ENCODE measurements around the gene PRKN.

PRKN gene

DNA sequence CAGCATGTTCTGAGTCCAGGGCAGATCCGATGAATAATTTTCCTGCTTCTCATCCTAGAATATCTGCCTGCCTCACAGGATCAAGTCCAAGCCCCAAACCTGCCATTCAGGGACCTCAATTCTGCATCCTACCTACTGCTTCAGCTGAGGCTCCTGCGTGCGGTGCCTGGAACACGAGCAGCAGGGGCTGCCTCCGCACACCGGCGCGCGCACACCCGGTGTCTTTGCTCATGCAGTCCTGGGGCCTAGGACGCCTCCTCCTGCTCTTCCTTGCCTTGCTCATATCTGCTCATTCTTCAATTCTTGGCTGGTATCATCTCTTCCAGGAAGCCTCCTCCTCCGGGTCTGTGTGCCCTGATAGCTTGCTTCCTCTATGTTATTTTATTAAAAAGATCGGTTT is 1372.6 kb downstream of the PRKN start:
- Histone ChIP-seq H3K27ac (ENCODE audit: low read length) (no peak overlapping the region), H3K36me3 (ENCODE audit: control insufficient read depth in 2 of 2, insufficient read depth in 2 of 2, low read length in 2 of 2) (no peaks in the 10 kb centered on the region), H3K27me3 (ENCODE audit: control insufficient read depth in 1 of 2, insufficient read depth in 2 of 2, low read length in 2 of 2) (no peaks in the 10 kb centered on the region), H3K4me1 (ENCODE audit: control insufficient read depth, insufficient read depth, low read length) (no peaks in the 10 kb centered on the region), H3K9ac (ENCODE audit: low read length in 2 of 2) (no peak overlapping the region), H3K9me3 (ENCODE audit: control insufficient read depth in 2 of 2, low read length in 2 of 2) (no peaks in the 10 kb centered on the region), H3K4me3 (ENCODE audit: low read length in 2 of 2) (no peak overlapping the region)

DNA sequence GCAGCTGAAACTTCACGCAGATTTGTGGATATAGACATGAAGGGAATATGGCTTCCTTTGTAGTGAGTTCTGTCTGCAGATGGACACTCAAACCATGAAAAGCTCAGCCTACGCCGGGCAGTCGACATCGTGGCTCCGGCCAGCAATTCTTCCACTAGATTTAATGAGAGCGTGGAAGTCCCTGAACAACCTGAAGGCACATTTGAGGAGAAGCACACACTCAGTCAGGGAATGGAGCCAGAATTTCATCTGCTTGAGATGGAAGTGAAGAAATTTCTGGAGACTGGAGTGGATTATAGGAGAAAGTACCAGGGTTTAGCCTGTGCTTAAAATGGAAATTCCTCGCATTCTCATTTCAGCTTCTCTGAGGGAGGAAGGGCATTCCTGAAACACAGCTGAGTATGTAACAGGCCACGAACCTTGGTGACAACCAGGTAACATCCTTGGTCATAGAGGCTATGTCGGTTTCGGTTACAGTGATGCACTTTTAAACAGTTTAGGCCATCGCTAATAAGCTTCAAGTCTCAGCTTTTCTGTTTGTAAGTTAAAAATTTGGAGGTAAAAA is 1373.2 kb downstream of the PRKN start:
- Histone ChIP-seq H3K9me3 (ENCODE audit: control insufficient read depth in 2 of 2, low read length in 2 of 2) (no peaks in the 10 kb centered on the region), H3K27ac (ENCODE audit: low read length) (no peak overlapping the region), H3K4me1 (ENCODE audit: control insufficient read depth, insufficient read depth, low read length) (no peaks in the 10 kb centered on the region), H3K9ac (ENCODE audit: low read length in 2 of 2) (no peak overlapping the region), H3K36me3 (ENCODE audit: control insufficient read depth in 2 of 2, insufficient read depth in 2 of 2, low read length in 2 of 2) (no peaks in the 10 kb centered on the region), H3K27me3 (ENCODE audit: control insufficient read depth in 1 of 2, insufficient read depth in 2 of 2, low read length in 2 of 2) (no peaks in the 10 kb centered on the region), H3K4me3 (ENCODE audit: low read length in 2 of 2) (no peak overlapping the region)

GRCh38 chr6:161353208-161353613 is 1374.4 kb downstream of the PRKN start:
- no peaks in the 10 kb centered on the region for H3K27me3 ChIP-seq (ENCODE audit: control insufficient read depth in 1 of 2, insufficient read depth in 2 of 2, low read length in 2 of 2)
- H3K9me3 ChIP-seq (ENCODE audit: control insufficient read depth in 2 of 2, low read length in 2 of 2): no peaks in the 10 kb centered on the region
- no peak overlapping the region for H3K4me3 ChIP-seq (ENCODE audit: low read length in 2 of 2)
- H3K9ac ChIP-seq (ENCODE audit: low read length in 2 of 2): no peak overlapping the region
- peaks cover 0 to under 1% of the 10 kb centered on the region in 2 donors for H3K36me3 ChIP-seq (ENCODE audit: control insufficient read depth in 2 of 2, insufficient read depth in 2 of 2, low read length in 2 of 2)
- no peaks in the 10 kb centered on the region for H3K4me1 ChIP-seq (ENCODE audit: control insufficient read depth, insufficient read depth, low read length)
- no peak overlapping the region for H3K27ac ChIP-seq (ENCODE audit: low read length)

DNA sequence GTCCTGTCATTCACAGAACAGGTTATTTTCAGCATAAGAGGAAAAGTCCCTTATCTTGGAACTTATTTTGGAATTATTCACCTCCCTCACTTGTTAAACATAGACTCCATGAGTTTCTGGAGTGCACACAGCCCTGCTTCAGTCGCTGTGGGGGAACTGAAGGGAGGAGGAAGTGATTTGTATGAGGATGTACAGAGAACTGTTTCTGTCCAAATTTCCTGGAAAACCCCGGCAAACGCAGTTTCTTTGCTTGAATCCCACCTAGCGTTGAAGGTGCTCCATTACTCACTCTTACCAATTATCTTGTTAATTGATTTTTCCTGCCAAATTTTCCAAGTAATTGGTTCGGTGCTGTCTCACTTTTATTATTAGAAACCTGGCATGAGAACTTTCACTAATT is 1375.7 kb downstream of the PRKN start:
- Histone ChIP-seq H3K4me1 (ENCODE audit: control insufficient read depth, insufficient read depth, low read length) (no peaks in the 10 kb centered on the region), H3K4me3 (ENCODE audit: low read length in 2 of 2) (no peak overlapping the region), H3K36me3 (ENCODE audit: control insufficient read depth in 2 of 2, insufficient read depth in 2 of 2, low read length in 2 of 2) (peaks cover 0 to 2% of the 10 kb centered on the region in 2 donors), H3K9me3 (ENCODE audit: control insufficient read depth in 2 of 2, low read length in 2 of 2) (no peaks in the 10 kb centered on the region), H3K27me3 (ENCODE audit: control insufficient read depth in 1 of 2, insufficient read depth in 2 of 2, low read length in 2 of 2) (no peaks in the 10 kb centered on the region), H3K9ac (ENCODE audit: low read length in 2 of 2) (no peak overlapping the region), H3K27ac (ENCODE audit: low read length) (no peak overlapping the region)

GRCh38 chr6:161349886-161350285 is 1377.7 kb downstream of the PRKN start:
- Histone ChIP-seq H3K9ac (ENCODE audit: low read length in 2 of 2) (no peak overlapping the region), H3K27me3 (ENCODE audit: control insufficient read depth in 1 of 2, insufficient read depth in 2 of 2, low read length in 2 of 2) (no peaks in the 10 kb centered on the region), H3K36me3 (ENCODE audit: control insufficient read depth in 2 of 2, insufficient read depth in 2 of 2, low read length in 2 of 2) (peaks cover 0 to 2% of the 10 kb centered on the region in 2 donors), H3K27ac (ENCODE audit: low read length) (no peak overlapping the region), H3K4me3 (ENCODE audit: low read length in 2 of 2) (no peak overlapping the region), H3K9me3 (ENCODE audit: control insufficient read depth in 2 of 2, low read length in 2 of 2) (no peaks in the 10 kb centered on the region), H3K4me1 (ENCODE audit: control insufficient read depth, insufficient read depth, low read length) (no peaks in the 10 kb centered on the region)

GRCh38 chr6:161348628-161348994 is 1379.0 kb downstream of the PRKN start:
- Histone ChIP-seq H3K9ac (ENCODE audit: low read length in 2 of 2) (no peak overlapping the region), H3K4me1 (ENCODE audit: control insufficient read depth, insufficient read depth, low read length) (no peaks in the 10 kb centered on the region), H3K9me3 (ENCODE audit: control insufficient read depth in 2 of 2, low read length in 2 of 2) (no peaks in the 10 kb centered on the region), H3K36me3 (ENCODE audit: control insufficient read depth in 2 of 2, insufficient read depth in 2 of 2, low read length in 2 of 2) (peaks cover 0 to 2% of the 10 kb centered on the region in 2 donors), H3K27me3 (ENCODE audit: control insufficient read depth in 1 of 2, insufficient read depth in 2 of 2, low read length in 2 of 2) (no peaks in the 10 kb centered on the region), H3K27ac (ENCODE audit: low read length) (no peak overlapping the region), H3K4me3 (ENCODE audit: low read length in 2 of 2) (no peak overlapping the region)

DNA sequence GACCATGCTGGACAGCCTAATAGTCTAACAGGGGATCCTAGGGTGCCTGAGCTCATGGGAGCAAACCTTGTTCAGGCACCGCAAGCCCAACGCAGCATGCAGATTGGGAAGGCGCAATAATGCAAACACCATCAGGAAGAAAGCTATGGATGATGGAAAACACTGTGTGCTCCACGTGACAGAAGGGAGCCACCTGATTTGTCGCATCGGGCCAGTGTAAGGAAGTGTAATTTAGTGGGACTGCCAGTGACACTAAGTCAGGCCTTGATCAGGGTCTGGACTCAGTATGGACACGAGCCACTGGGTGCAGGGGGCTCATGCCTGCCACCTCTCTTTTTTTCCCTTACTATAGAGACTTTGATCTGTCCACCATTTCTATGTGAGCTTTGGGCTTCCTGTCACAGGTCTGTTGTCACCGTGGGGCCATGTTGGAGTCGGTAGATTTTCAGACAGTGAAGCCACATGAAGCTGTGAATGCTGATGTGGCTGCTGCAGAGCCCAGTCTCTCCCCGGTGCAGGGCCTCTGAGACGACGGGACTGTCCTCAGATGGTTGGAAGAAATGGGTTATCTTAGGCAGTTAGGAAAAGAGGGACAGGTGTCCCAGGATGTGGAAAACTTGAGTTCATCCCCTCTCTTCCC is 1379.5 kb downstream of the PRKN start:
- no peak overlapping the region for H3K9ac ChIP-seq (ENCODE audit: low read length in 2 of 2)
- H3K9me3 ChIP-seq (ENCODE audit: control insufficient read depth in 2 of 2, low read length in 2 of 2): no peaks in the 10 kb centered on the region
- H3K36me3 ChIP-seq (ENCODE audit: control insufficient read depth in 2 of 2, insufficient read depth in 2 of 2, low read length in 2 of 2): peaks cover 0 to 2% of the 10 kb centered on the region in 2 donors
- no peak overlapping the region for H3K27ac ChIP-seq (ENCODE audit: low read length)
- H3K4me3 ChIP-seq (ENCODE audit: low read length in 2 of 2): no peak overlapping the region
- no peaks in the 10 kb centered on the region for H3K27me3 ChIP-seq (ENCODE audit: control insufficient read depth in 1 of 2, insufficient read depth in 2 of 2, low read length in 2 of 2)
- no peaks in the 10 kb centered on the region for H3K4me1 ChIP-seq (ENCODE audit: control insufficient read depth, insufficient read depth, low read length)

DNA sequence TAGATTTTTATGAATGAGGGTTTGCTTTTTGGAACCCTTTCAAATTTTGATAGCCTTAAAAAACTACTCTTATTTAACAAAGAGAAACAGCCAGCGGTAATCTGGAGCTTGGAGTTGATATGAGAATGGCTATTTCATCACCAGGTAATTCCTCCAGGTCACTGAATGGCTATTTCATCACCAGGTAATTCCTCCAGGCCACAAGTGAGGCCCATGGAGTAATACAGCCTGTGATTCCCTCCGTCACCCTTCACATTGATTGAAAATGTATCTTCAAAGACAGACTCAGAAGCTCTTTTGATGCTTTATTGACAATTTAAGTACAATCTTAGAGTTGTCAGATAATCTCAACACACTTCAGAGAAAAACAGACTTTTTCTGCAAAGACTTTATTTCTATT is 1380.4 kb downstream of the PRKN start:
- Histone ChIP-seq H3K36me3 (ENCODE audit: control insufficient read depth in 2 of 2, insufficient read depth in 2 of 2, low read length in 2 of 2) (peaks cover 0 to 2% of the 10 kb centered on the region in 2 donors), H3K9me3 (ENCODE audit: control insufficient read depth in 2 of 2, low read length in 2 of 2) (no peaks in the 10 kb centered on the region), H3K9ac (ENCODE audit: low read length in 2 of 2) (no peak overlapping the region), H3K27me3 (ENCODE audit: control insufficient read depth in 1 of 2, insufficient read depth in 2 of 2, low read length in 2 of 2) (no peaks in the 10 kb centered on the region), H3K4me1 (ENCODE audit: control insufficient read depth, insufficient read depth, low read length) (no peaks in the 10 kb centered on the region), H3K4me3 (ENCODE audit: low read length in 2 of 2) (no peak overlapping the region), H3K27ac (ENCODE audit: low read length) (no peak overlapping the region)

DNA sequence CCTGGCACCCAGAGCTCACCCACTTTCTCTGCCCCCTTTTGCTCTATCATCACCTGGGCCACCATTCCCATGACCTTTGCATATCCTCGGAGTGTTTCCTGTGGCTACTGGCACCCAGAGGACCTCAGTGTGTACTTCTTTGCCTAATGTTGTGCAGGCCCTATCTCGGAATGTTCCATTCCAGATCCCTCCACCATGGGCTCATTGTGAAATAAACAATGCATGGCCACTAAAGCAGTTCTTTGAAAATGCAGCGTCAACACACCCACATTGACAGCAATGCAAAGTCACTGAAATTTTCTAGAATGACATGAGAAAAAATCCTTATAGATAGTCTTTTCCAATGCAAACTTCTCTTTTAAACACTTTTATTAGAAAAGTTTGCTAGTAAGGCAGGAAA is 1380.8 kb downstream of the PRKN start:
- Histone ChIP-seq H3K36me3 (ENCODE audit: control insufficient read depth in 2 of 2, insufficient read depth in 2 of 2, low read length in 2 of 2) (peaks cover 0 to 2% of the 10 kb centered on the region in 2 donors), H3K4me1 (ENCODE audit: control insufficient read depth, insufficient read depth, low read length) (no peaks in the 10 kb centered on the region), H3K9ac (ENCODE audit: low read length in 2 of 2) (no peak overlapping the region), H3K27me3 (ENCODE audit: control insufficient read depth in 1 of 2, insufficient read depth in 2 of 2, low read length in 2 of 2) (no peaks in the 10 kb centered on the region), H3K9me3 (ENCODE audit: control insufficient read depth in 2 of 2, low read length in 2 of 2) (no peaks in the 10 kb centered on the region), H3K4me3 (ENCODE audit: low read length in 2 of 2) (no peak overlapping the region), H3K27ac (ENCODE audit: low read length) (no peak overlapping the region)

GRCh38 chr6:161344626-161345025 is 1382.9 kb downstream of the PRKN start:
- Histone ChIP-seq H3K27ac (ENCODE audit: low read length) (no peak overlapping the region), H3K4me3 (ENCODE audit: low read length in 2 of 2) (no peak overlapping the region), H3K9ac (ENCODE audit: low read length in 2 of 2) (no peak overlapping the region)

DNA sequence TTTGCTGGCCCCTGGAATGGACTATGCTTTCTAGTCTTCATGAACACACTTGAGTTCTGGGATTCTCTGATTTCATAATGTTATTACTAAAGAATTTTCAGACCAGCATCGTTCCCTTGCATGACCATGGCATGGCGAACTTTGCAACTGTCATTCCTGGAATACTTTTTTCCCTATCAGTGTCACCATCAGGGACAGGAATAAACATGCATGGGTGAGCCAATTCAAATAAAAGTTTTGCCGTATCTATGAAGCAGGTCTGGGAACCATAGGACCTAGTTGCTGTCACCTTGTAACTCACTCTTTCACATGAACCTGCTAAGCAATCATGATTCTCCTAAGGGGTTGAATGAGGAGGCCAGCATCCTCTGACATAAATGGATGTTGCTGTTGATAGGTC is 1385.5 kb downstream of the PRKN start:
- Histone ChIP-seq H3K9me3 (ENCODE audit: control insufficient read depth in 2 of 2, low read length in 2 of 2) (no peaks in the 10 kb centered on the region), H3K27me3 (ENCODE audit: control insufficient read depth in 1 of 2, insufficient read depth in 2 of 2, low read length in 2 of 2) (no peaks in the 10 kb centered on the region)

More at GRCh38 chr6:161344626-161345025, 1382.9 kb downstream of the PRKN start:
- peaks cover 0 to 2% of the 10 kb centered on the region in 2 donors for H3K36me3 ChIP-seq (ENCODE audit: control insufficient read depth in 2 of 2, insufficient read depth in 2 of 2, low read length in 2 of 2)
- no peaks in the 10 kb centered on the region for H3K27me3 ChIP-seq (ENCODE audit: control insufficient read depth in 1 of 2, insufficient read depth in 2 of 2, low read length in 2 of 2)
- H3K4me1 ChIP-seq (ENCODE audit: control insufficient read depth, insufficient read depth, low read length): no peaks in the 10 kb centered on the region
- no peaks in the 10 kb centered on the region for H3K9me3 ChIP-seq (ENCODE audit: control insufficient read depth in 2 of 2, low read length in 2 of 2)

More for the DNA sequence above, 1385.5 kb downstream of the PRKN start:
- Histone ChIP-seq H3K4me3 (ENCODE audit: low read length in 2 of 2) (no peak overlapping the region), H3K9ac (ENCODE audit: low read length in 2 of 2) (no peak overlapping the region), H3K27ac (ENCODE audit: low read length) (no peak overlapping the region), H3K36me3 (ENCODE audit: control insufficient read depth in 2 of 2, insufficient read depth in 2 of 2, low read length in 2 of 2) (no peaks in the 10 kb centered on the region), H3K4me1 (ENCODE audit: control insufficient read depth, insufficient read depth, low read length) (no peaks in the 10 kb centered on the region)
